HCT116 (cell line): ENCODE data around the gene NOXA1. TPM values are rescaled to one million over a fixed set of nuclear protein-coding genes. Genes with fewer than 3 reads are reported as not detected.
A peak's percentile ranks its signal among the peaks of the same experiment; 100 is the strongest.

Source experiments
- ATAC-seq: fragments of 200-7000 bp; cut with Tn5 transposase; 2 replicates; pipeline ENCODE4 v1.9.1; 2020; ENCODE audit warnings: mild to moderate bottlenecking, moderate library complexity
- BruUV-seq: library from RNA; stranded (reverse); fragments of 400-500 nt; replicated peaks from 2 replicates; lab custom pipeline; 2021; lab: Mats Ljungman, UMichigan
- CTCF ChIA-PET: fragments of 300-600 bp; sonication (Branson Sonifier 250); formaldehyde crosslinking; loops from one replicate; lab custom pipeline; 2021; ENCODE audit warnings: antibody characterized with exemption; lab: Charles Lee
- POLR2A ChIA-PET: fragments of 300-600, 350-600 bp; sonication (Branson Sonifier 250); formaldehyde crosslinking; loops from one replicate; lab custom pipeline; 2021; ENCODE audit warnings: antibody characterized with exemption; lab: Charles Lee
- RAD21 ChIA-PET, 2 experiments: fragments of 300-600 bp; sonication (Branson Sonifier 250); formaldehyde crosslinking; loops; one replicate each; lab custom pipeline; 2023; ENCODE audit warnings: low total read pairs in 2 of 2; ENCODE audit not compliant: uncharacterized antibody in 2 of 2, unreplicated experiment in 2 of 2, low non-redundant PET in 1 of 2; lab: Charles Lee
- DNase-seq: peaks from one replicate; pipeline ENCODE4 v3.0.0-alpha.2; 2010; ENCODE audit warnings: low read depth, low spot score
- H2AFZ ChIP-seq: fragments of 200-600 bp; shearing (Covaris generic), sonication (generic); 2 replicates; pipeline ENCODE4 v1.6.1; 2017; ENCODE audit warnings: low read depth, mixed run types, mixed read lengths, antibody characterized with exemption, low read length; ENCODE audit not compliant: poor library complexity, severe bottlenecking
- H3K27ac ChIP-seq: 2 replicates; pipeline ENCODE4 v1.5.1; 2012; ENCODE audit warnings: low read depth, low read length
- H3K27me3 ChIP-seq: fragments of 200-600 bp; sonication (generic); 2 replicates; pipeline ENCODE4 v1.6.1; 2016; ENCODE audit warnings: mixed run types, low read length, mixed read lengths; ENCODE audit not compliant: insufficient read depth
- H3K36me3 ChIP-seq, 2 experiments: fragments of 200-500 bp in 1 of 2; fragments of 200-600 bp in 1 of 2; sonication (Bioruptor generic) in 1 of 2; sonication (generic) in 1 of 2; 2 replicates each; pipeline versions ENCODE4 v1.5.1 to v1.6.1; 2014 to 2016; ENCODE audit warnings: low read length in 2 of 2, inconsistent platforms in 1 of 2, mixed read lengths in 1 of 2, mixed run types in 1 of 2; ENCODE audit not compliant: insufficient read depth in 2 of 2, control insufficient read depth in 1 of 2
- H3K4me1 ChIP-seq, 2 experiments: fragments of 200-600 bp in 1 of 2; sonication (generic) in 1 of 2; 2 replicates each; pipeline versions ENCODE4 v1.5.1 to v1.6.1; 2012 to 2017; ENCODE audit warnings: low read length in 2 of 2, inconsistent platforms in 1 of 2, mild to moderate bottlenecking in 1 of 2, mixed read lengths in 1 of 2, mixed run types in 1 of 2, moderate library complexity in 1 of 2; ENCODE audit not compliant: insufficient read depth in 2 of 2, control insufficient read depth in 1 of 2
- H3K4me2 ChIP-seq: fragments of 200-600 bp; sonication (generic); 2 replicates; pipeline ENCODE4 v1.6.1; 2017; ENCODE audit warnings: mixed run types, low read length, mixed read lengths
- H3K4me3 ChIP-seq, 2 experiments: fragments of 200-600 bp in 1 of 2; sonication (generic) in 1 of 2; replicated peaks in 1 of 2; 2 replicates each; pipeline ENCODE4 v1.5.1; 2011 to 2016; ENCODE audit warnings: low read length in 2 of 2, control low read depth in 1 of 2, low read depth in 1 of 2, mild to moderate bottlenecking in 1 of 2, mixed read lengths in 1 of 2, mixed run types in 1 of 2
- H3K79me2 ChIP-seq: fragments of 200-600 bp; sonication (generic); 2 replicates; pipeline ENCODE4 v1.6.1; 2017; ENCODE audit warnings: mild to moderate bottlenecking, mixed run types, low read length, moderate library complexity, mixed read lengths; ENCODE audit not compliant: insufficient read depth
- H3K9ac ChIP-seq: fragments of 200-600 bp; sonication (generic); 2 replicates; pipeline ENCODE4 v1.6.1; 2016; ENCODE audit warnings: low read length, mixed read lengths
- H3K9me2 ChIP-seq: fragments of 200-600 bp; sonication (generic), shearing (Covaris generic); 2 replicates; pipeline ENCODE4 v1.6.1; 2017; ENCODE audit warnings: mixed run types, mild to moderate bottlenecking, moderate library complexity; ENCODE audit not compliant: insufficient read depth
- H3K9me3 ChIP-seq, 2 experiments: fragments of 200-500 bp in 1 of 2; fragments of 200-600 bp in 1 of 2; sonication (Bioruptor generic) in 1 of 2; sonication (generic) in 1 of 2; 2 replicates each; pipeline ENCODE4 v1.6.1; 2014 to 2017; ENCODE audit warnings: low read length in 2 of 2, mixed read lengths in 2 of 2, inconsistent platforms in 1 of 2, low read depth in 1 of 2, mild to moderate bottlenecking in 1 of 2, mixed run types in 1 of 2, moderate library complexity in 1 of 2; ENCODE audit not compliant: control insufficient read depth in 1 of 2, insufficient read depth in 1 of 2
- H4K20me1 ChIP-seq: fragments of 200-600 bp; sonication (generic), shearing (Covaris generic); 2 replicates; pipeline ENCODE4 v1.6.1; 2017; ENCODE audit warnings: mixed run types, mild to moderate bottlenecking, moderate library complexity; ENCODE audit not compliant: insufficient read depth
- CBX3 ChIP-seq: IDR thresholded peaks from 2 replicates; pipeline ENCODE4 v1.6.1; 2012; ENCODE audit warnings: low read depth
- EGR1 ChIP-seq: IDR thresholded peaks from 2 replicates; pipeline ENCODE4 v1.6.1; 2012; ENCODE audit warnings: low read depth
- EZH2phosphoT487 ChIP-seq: fragments of 200-600 bp; IDR thresholded peaks from 2 replicates; pipeline ENCODE4 v1.6.1; 2018; ENCODE audit warnings: antibody characterized with exemption, borderline replicate concordance
- POLR2A ChIP-seq: IDR thresholded peaks from 2 replicates; pipeline ENCODE4 v1.7.0; 2011; ENCODE audit warnings: borderline replicate concordance; ENCODE audit not compliant: insufficient read depth, insufficient read length; ENCODE audit errors: extremely low read depth
- POLR2AphosphoS5 ChIP-seq: IDR thresholded peaks from 2 replicates; pipeline ENCODE4 v1.6.1; 2011; ENCODE audit warnings: mild to moderate bottlenecking, low read depth, low read length, moderate library complexity
- SP1 ChIP-seq: IDR thresholded peaks from 2 replicates; pipeline ENCODE4 v1.6.1; 2012; ENCODE audit warnings: low read depth
- intact Hi-C: fragments of 100-400 bp; cut with micrococcal nuclease; formaldehyde crosslinking; loops from 2 replicates; pipeline ENCODE4 v1.10.0; 2022
- total RNA-seq: library from RNA; stranded (reverse); gene quantifications from one replicate; pipeline ENCODE4 v1.2.1, GENCODE V29; 2021; ENCODE audit not compliant: unreplicated experiment
- TF ChIP-seq, protein P1 (sequence below), 3 experiments: fragments of 200-600 bp in 1 of 3; sonication (generic) in 1 of 3; IDR thresholded peaks in 2 of 3; conservative IDR thresholded peaks in 1 of 3; 2 replicates each; pipeline ENCODE4 v1.5.1; 2012 to 2017; ENCODE audit warnings: low read depth in 2 of 3, low read length in 2 of 3, antibody characterized with exemption in 1 of 3, borderline replicate concordance in 1 of 3, control low read depth in 1 of 3, mild to moderate bottlenecking in 1 of 3, mixed read lengths in 1 of 3, mixed run types in 1 of 3, moderate library complexity in 1 of 3; ENCODE audit not compliant: insufficient read depth in 1 of 3
- TF ChIP-seq, protein P2 (sequence below): IDR thresholded peaks from 2 replicates; pipeline ENCODE4 v1.6.1; 2012

The NOXA1 gene
- total RNA-seq, 1 experiment from 2014 or later, result 13.2 TPM

DNA sequence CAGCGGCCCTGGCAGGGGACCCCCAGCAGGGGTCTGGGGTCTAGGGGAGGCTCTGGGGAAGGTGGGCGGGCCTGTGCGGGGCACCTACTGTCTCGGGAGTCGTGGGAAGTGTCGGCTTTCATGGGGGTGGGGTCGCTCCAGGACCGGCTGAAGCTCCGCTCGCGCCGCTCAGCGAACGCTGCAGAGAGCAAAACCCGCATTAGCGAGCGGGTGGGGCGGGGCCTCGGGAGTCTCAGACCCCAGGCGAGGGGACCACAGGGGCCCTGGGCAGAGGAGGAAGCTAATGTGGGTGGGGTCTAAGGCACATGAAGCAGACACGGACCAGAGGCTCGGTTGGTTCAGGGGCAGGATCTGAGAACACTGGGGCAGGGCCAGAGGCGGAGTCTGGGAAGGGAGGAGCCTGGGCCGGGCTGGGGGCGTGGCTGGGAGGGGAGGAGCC lies 30.5 kb downstream of the NOXA1 start (continued):
- TF ChIP-seq, protein P1, sequence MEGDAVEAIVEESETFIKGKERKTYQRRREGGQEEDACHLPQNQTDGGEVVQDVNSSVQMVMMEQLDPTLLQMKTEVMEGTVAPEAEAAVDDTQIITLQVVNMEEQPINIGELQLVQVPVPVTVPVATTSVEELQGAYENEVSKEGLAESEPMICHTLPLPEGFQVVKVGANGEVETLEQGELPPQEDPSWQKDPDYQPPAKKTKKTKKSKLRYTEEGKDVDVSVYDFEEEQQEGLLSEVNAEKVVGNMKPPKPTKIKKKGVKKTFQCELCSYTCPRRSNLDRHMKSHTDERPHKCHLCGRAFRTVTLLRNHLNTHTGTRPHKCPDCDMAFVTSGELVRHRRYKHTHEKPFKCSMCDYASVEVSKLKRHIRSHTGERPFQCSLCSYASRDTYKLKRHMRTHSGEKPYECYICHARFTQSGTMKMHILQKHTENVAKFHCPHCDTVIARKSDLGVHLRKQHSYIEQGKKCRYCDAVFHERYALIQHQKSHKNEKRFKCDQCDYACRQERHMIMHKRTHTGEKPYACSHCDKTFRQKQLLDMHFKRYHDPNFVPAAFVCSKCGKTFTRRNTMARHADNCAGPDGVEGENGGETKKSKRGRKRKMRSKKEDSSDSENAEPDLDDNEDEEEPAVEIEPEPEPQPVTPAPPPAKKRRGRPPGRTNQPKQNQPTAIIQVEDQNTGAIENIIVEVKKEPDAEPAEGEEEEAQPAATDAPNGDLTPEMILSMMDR (IDR thresholded peaks at IDR 0.05 in 2 of 3, conservative IDR thresholded peaks at IDR 0.05 in 1 of 3; ENCODE audit: borderline replicate concordance in 1 of 3, insufficient read depth in 1 of 3, low read depth in 2 of 3, low read length in 2 of 3), result no peak
- TF ChIP-seq EGR1, result no peak
- no peak for TF ChIP-seq SP1
- TF ChIP-seq CBX3, result no peak
- no peak for TF ChIP-seq POLR2A
- no peak for TF ChIP-seq EZH2phosphoT487
- TF ChIP-seq, all 23 proteins: peak for 0

DNA sequence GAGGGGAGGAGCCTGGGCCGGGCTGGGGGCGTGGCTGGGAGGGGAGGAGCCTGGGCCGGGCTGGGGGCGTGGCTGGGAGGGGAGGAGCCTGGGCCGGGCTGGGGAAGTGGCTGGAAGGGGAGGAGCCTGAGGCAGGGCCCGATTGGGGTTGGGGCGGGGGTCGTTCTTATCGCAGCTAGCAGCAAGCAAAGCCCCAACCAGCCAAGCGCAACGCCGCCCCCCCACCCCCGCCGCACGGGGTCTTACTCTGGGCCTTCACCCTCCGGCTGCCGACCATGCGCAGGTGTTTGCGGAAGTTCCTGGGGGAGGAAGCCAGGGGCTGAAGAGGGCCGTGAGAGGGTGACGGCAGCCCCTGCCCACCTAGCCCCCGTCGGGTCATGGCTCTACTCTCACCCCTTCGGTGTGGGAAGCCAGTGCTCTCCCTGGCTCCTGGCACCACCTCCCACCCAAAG lies 31.0 kb downstream of the NOXA1 start:
- BruUV-seq, result no TSS peak
- Histone ChIP-seq H3K27me3 (no peaks in the 10 kb centered on the region), H2AFZ (no peak overlapping the region), H3K4me2 (peak overlapping the region; percentile 40), H3K9me2 (no peaks in the 10 kb centered on the region), H3K9me3 (no peaks in the 10 kb centered on the region), H3K4me1 (peaks cover 16 to 46% of the 10 kb centered on the region in 2 experiments), H3K9ac (peak overlapping the region; percentile 26; the same call in 1 of the 2 replicates), H3K27ac (peak overlapping the region; percentile 70), H3K79me2 (peaks cover 47% of the 10 kb centered on the region), H3K4me3 (no peak overlapping the region; a peak in 1 of 4 replicates), H3K36me3 (peaks cover 17 to 51% of the 10 kb centered on the region in 2 experiments; a peak in 3 of 4 replicates), H4K20me1 (peaks cover 4% of the 10 kb centered on the region; the same call in 1 of the 2 replicates)
- ChIA-PET RAD21 (no interaction called here), POLR2A (no interaction called here), CTCF (no interaction called here)
- TF ChIP-seq, protein P2, sequence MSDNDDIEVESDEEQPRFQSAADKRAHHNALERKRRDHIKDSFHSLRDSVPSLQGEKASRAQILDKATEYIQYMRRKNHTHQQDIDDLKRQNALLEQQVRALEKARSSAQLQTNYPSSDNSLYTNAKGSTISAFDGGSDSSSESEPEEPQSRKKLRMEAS, result no peak
- TF ChIP-seq POLR2AphosphoS5, result peak; percentile 30; the same call in 1 of the 2 replicates
- ATAC-seq, result peak; percentile 47
- DNase-seq, result no peak
- intact Hi-C loops, result no loop called here
